Measurements from ENCODE around the gene CHADL. TPM values are rescaled to one million over a fixed set of nuclear protein-coding genes. Genes with fewer than 3 reads are reported as not detected.

The CHADL gene
- total and polyA plus RNA-seq, 2 of the 8 experiments (the other 6 are each of a cell fraction or from before 2014, with no cell fraction given) = 0.78 to 1.4 TPM

- peaks cover 3% of the 10 kb centered on the region; the same call in 1 of the 2 replicates for H3K23me2 ChIP-seq (ENCODE audit: low read depth, low read length)
- H4K5ac ChIP-seq (ENCODE audit: insufficient read length, low read depth, low read length) = no peak overlapping the region
- H3K9me3 ChIP-seq (ENCODE audit: insufficient read depth in 2 of 2, low read depth in 1 of 2, low read length in 1 of 2) = no peaks in the 10 kb centered on the region
- no peaks in the 10 kb centered on the region for H3K27me3 ChIP-seq (replicated peaks in 1 of 4; ENCODE audit: control insufficient read depth in 3 of 4, extremely low read depth in 1 of 4, insufficient read depth in 3 of 4, low read length in 3 of 4)
- H3K23ac ChIP-seq (ENCODE audit: insufficient read length) = no peak overlapping the region
- no peak overlapping the region for H3K4ac ChIP-seq (replicated peaks; ENCODE audit: insufficient read length, low read depth, low read length)
- H3K79me2 ChIP-seq (ENCODE audit: control insufficient read depth in 1 of 2, insufficient read depth in 2 of 2, low read length in 2 of 2) = peaks cover 6 to 45% of the 10 kb centered on the region in 2 experiments; a peak in 3 of 4 replicates
- no peak overlapping the region for H2BK15ac ChIP-seq (ENCODE audit: low read length)
- H3K4me2 ChIP-seq (ENCODE audit: insufficient read depth in 1 of 2, low read depth in 2 of 2, low read length in 2 of 2) = no peak overlapping the region
- no peak overlapping the region for H4K91ac ChIP-seq (replicated peaks; ENCODE audit: insufficient read length, low read length)
- TF ChIP-seq RFX5 (IDR thresholded peaks at IDR 0.05; ENCODE audit: borderline replicate concordance, low read depth, low read length) (no peak), BCL11A (IDR thresholded peaks at IDR 0.05; ENCODE audit: low read depth in 2 of 2, low read length in 2 of 2) (no peak), YY1 (IDR thresholded peaks at IDR 0.05; ENCODE audit: low read depth, low read length) (no peak), CTBP2 (IDR thresholded peaks at IDR 0.05; ENCODE audit: borderline replicate concordance, insufficient read depth, insufficient read length, low read length) (no peak), CHD2 (IDR thresholded peaks at IDR 0.05; ENCODE audit: low read length) (no peak), SRF (IDR thresholded peaks at IDR 0.05; ENCODE audit: low read depth, low read length) (no peak), RBBP5 (IDR thresholded peaks at IDR 0.05; ENCODE audit: borderline replicate concordance, low read depth, low read length) (no peak), KDM4A (IDR thresholded peaks at IDR 0.05; ENCODE audit: low read depth, low read length, severe bottlenecking) (no peak), SIN3A (conservative IDR thresholded peaks at IDR 0.05 in 1 of 2, IDR thresholded peaks at IDR 0.05 in 1 of 2; ENCODE audit: low read depth in 1 of 2, low read length in 2 of 2) (no peak), KDM1A (IDR thresholded peaks at IDR 0.05; ENCODE audit: borderline replicate concordance, low read length) (no peak)
- TF ChIP-seq, protein P1, sequence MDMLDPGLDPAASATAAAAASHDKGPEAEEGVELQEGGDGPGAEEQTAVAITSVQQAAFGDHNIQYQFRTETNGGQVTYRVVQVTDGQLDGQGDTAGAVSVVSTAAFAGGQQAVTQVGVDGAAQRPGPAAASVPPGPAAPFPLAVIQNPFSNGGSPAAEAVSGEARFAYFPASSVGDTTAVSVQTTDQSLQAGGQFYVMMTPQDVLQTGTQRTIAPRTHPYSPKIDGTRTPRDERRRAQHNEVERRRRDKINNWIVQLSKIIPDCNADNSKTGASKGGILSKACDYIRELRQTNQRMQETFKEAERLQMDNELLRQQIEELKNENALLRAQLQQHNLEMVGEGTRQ (IDR thresholded peaks at IDR 0.05; ENCODE audit: low read length) = no peak
- H3K56ac ChIP-seq (replicated peaks; ENCODE audit: insufficient read length, low read depth, low read length) = no peak overlapping the region
- no peak overlapping the region for H3K4me3 ChIP-seq (ENCODE audit: extremely low read depth in 1 of 4, insufficient read depth in 2 of 4, low read depth in 3 of 4, low read length in 4 of 4)
- FAIRE-seq = no peak
- H2AFZ ChIP-seq (ENCODE audit: low read length) = no peak overlapping the region
- POLR2A ChIA-PET (ENCODE audit: partially characterized antibody) = interaction anchor here (1.0 to 3.2 kb wide), 8 partner anchors 9 to 188 kb away, joined by 3 to 24 read pairs (median 3); partner anchors contain the start of genes ACO2 and PHF5A
- H2AK5ac ChIP-seq (ENCODE audit: low read depth, low read length) = no peak overlapping the region
- H2BK5ac ChIP-seq (ENCODE audit: low read depth, low read length) = 0 out of 2 replicates have a peak overlapping the region, but pooled peaks have one; percentile 48
- H2BK120ac ChIP-seq (replicated peaks; ENCODE audit: low read depth, low read length) = no peak overlapping the region
- no peak overlapping the region; the same call in 1 of the 2 replicates for H4K8ac ChIP-seq (ENCODE audit: extremely low read depth, insufficient read depth, low read length)
- no peak overlapping the region for H2BK20ac ChIP-seq (ENCODE audit: low read length)
- 92% methylated on average over 2 of the region's 2 CpGs; no CpG with 5 or more reads in 1 of the 2 experiments for WGBS, 2 experiments (ENCODE audit: extremely low coverage in 1 of 2, insufficient coverage in 1 of 2, insufficient read length in 1 of 2, insufficient replicate concordance in 2 of 2, low coverage in 1 of 2, low lambda C conversion rate in 2 of 2, missing lambda C conversion rate in 1 of 2)
- peaks cover 0 to 5% (median 0%) of the 10 kb centered on the region in 4 experiments; a peak in 2 of 7 replicates for H3K4me1 ChIP-seq (replicated peaks in 1 of 4; ENCODE audit: control insufficient read depth in 3 of 4, insufficient read depth in 4 of 4, low read length in 3 of 4)
- CTCF ChIA-PET (ENCODE audit: partially characterized antibody) = interaction anchor here (1.0 to 2.0 kb wide), 4 partner anchors 10 to 46 kb away, joined by 3 to 7 read pairs (median 4); no protein-coding TSS in a partner anchor
- H3K14ac ChIP-seq (ENCODE audit: insufficient read length) = no peak overlapping the region
- peaks cover 25 to 81% (median 42%) of the 10 kb centered on the region in 4 experiments for H3K36me3 ChIP-seq (ENCODE audit: control insufficient read depth in 2 of 4, insufficient read depth in 4 of 4, low read length in 3 of 4)
- H3K9ac ChIP-seq (replicated peaks in 1 of 4; ENCODE audit: extremely low read depth in 1 of 4, low read depth in 3 of 4, low read length in 3 of 4) = no peak overlapping the region
- no peak overlapping the region for H3K18ac ChIP-seq (ENCODE audit: extremely low read depth, low read length)
- no peak for DNase-seq (ENCODE audit: low read depth in 1 of 2, low spot score in 2 of 2)
- peaks cover 4 to 16% of the 10 kb centered on the region in 2 experiments for H4K20me1 ChIP-seq (replicated peaks in 1 of 2; ENCODE audit: control insufficient read depth in 1 of 2, insufficient read depth in 2 of 2, low read length in 2 of 2)
- H3K27ac ChIP-seq (ENCODE audit: low read depth, low read length) = no peak overlapping the region
- no peak overlapping the region for H2BK12ac ChIP-seq (ENCODE audit: low read depth, low read length)
- H3K79me1 ChIP-seq (ENCODE audit: low read depth, low read length) = peaks cover 10% of the 10 kb centered on the region; the same call in 1 of the 2 replicates
Observed at GRCh38 chr22:41280854-41281253, 40.1 kb upstream of the CHADL start.
